Measurements from ENCODE around the gene TSPAN18. TPM values are rescaled to one million over a fixed set of nuclear protein-coding genes. Genes with fewer than 3 reads are reported as not detected.
A peak's percentile ranks its signal among the peaks of the same experiment; 100 is the strongest.

TSPAN18 gene
- total RNA-seq, 4 donors from 2014 or later: 0.95 to 4.5 (median 2.3) TPM

- WGBS, 2 donors: 86 to 89% methylated on average over 10 of the region's 10 CpGs
- DNase-seq (ENCODE audit: low spot score in 2 of 2): peak in 1 of 2 donors; percentile 49
- intact Hi-C loops (cut with DNase I; ENCODE audit: low total_unique reads): no loop called here
Measured at GRCh38 chr11:44779736-44780520, 53.2 kb downstream of the TSPAN18 start.

GRCh38 chr11:44780940-44781631 is 54.3 kb downstream of the TSPAN18 start:
- peak in 1 of 2 donors; percentile 67 for DNase-seq (ENCODE audit: low spot score in 2 of 2)
- WGBS, 2 donors: 66 to 78% methylated on average over 9 of the region's 9 CpGs
- H3K4me3 ChIP-seq (ENCODE audit: low read depth, poor library complexity, severe bottlenecking): no peak overlapping the region
- TF ChIP-seq CTCF (IDR thresholded peaks at IDR 0.05): no peak
- TF ChIP-seq POLR2A (IDR thresholded peaks at IDR 0.05): no peak
- intact Hi-C loops (cut with DNase I; ENCODE audit: low total_unique reads): no loop called here

More at GRCh38 chr11:44779736-44780520, 53.2 kb downstream of the TSPAN18 start:
- TF ChIP-seq POLR2A (IDR thresholded peaks at IDR 0.05): no peak
- TF ChIP-seq CTCF (IDR thresholded peaks at IDR 0.05): no peak
- no peak overlapping the region for H3K4me3 ChIP-seq (ENCODE audit: low read depth, poor library complexity, severe bottlenecking)

GRCh38 chr11:44781655-44782054 is 54.9 kb downstream of the TSPAN18 start:
- TF ChIP-seq POLR2A (IDR thresholded peaks at IDR 0.05) (no peak), CTCF (IDR thresholded peaks at IDR 0.05) (no peak)
- intact Hi-C loops (cut with DNase I; ENCODE audit: low total_unique reads): no loop called here
- DNase-seq (ENCODE audit: low spot score in 2 of 2): no peak
- H3K4me3 ChIP-seq (ENCODE audit: low read depth, poor library complexity, severe bottlenecking): no peak overlapping the region
- WGBS, 2 donors: 95 to 96% methylated on average over 2 of the region's 2 CpGs

GRCh38 chr11:44782478-44782877 is 55.7 kb downstream of the TSPAN18 start:
- no peak overlapping the region for H3K4me3 ChIP-seq (ENCODE audit: low read depth, poor library complexity, severe bottlenecking)
- DNase-seq (ENCODE audit: low spot score in 2 of 2): no peak
- 83 to 88% methylated on average over 4 of the region's 4 CpGs for WGBS, 2 donors
- TF ChIP-seq POLR2A (IDR thresholded peaks at IDR 0.05) (no peak), CTCF (IDR thresholded peaks at IDR 0.05) (no peak)
- intact Hi-C loops (cut with DNase I; ENCODE audit: low total_unique reads): no loop called here

GRCh38 chr11:44784436-44784760 is 57.6 kb downstream of the TSPAN18 start:
- TF ChIP-seq CTCF (IDR thresholded peaks at IDR 0.05) (no peak), POLR2A (IDR thresholded peaks at IDR 0.05) (no peak)
- H3K4me3 ChIP-seq (ENCODE audit: low read depth, poor library complexity, severe bottlenecking): no peak overlapping the region
- 71 to 85% methylated on average over 8 of the region's 8 CpGs for WGBS, 2 donors
- DNase-seq (ENCODE audit: low spot score in 2 of 2): no peak
- intact Hi-C loops (cut with DNase I; ENCODE audit: low total_unique reads): no loop called here
